GM18861 (cell line): ENCODE results near the gene TBC1D3B.
"Not testable (repeated sequence)": the region's sequence is repeated elsewhere in the genome, so short reads cannot be mapped to it uniquely, and the experiment has no call there.

Source experiments
- ATAC-seq: cut with Tn5 transposase; IDR thresholded peaks from one replicate; pipeline ENCODE4 v1.9.1; 2021; ENCODE audit not compliant: unreplicated experiment

TBC1D3B gene

DNA sequence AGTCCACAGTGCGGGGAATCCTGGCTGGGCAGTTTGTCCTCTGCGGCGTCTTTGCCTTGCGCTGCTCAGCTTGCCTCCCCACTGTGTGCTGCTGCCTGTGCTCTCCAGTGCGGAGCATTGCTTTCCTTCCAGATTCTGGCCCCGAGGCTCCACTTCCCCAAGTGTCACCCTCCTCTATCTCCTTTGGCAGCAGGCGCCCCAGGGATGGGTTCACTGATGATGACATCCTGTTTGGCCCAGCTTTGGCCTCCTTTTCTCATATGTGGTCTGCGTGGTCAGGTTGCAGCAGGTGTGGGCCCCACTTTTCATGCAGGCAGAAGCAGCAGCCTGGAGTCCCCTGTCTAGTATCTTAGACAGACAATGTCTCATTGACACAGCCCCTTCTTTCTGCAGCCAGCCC is 25.1 kb upstream of the TBC1D3B start:
- not testable (repeated sequence) for ATAC-seq

DNA sequence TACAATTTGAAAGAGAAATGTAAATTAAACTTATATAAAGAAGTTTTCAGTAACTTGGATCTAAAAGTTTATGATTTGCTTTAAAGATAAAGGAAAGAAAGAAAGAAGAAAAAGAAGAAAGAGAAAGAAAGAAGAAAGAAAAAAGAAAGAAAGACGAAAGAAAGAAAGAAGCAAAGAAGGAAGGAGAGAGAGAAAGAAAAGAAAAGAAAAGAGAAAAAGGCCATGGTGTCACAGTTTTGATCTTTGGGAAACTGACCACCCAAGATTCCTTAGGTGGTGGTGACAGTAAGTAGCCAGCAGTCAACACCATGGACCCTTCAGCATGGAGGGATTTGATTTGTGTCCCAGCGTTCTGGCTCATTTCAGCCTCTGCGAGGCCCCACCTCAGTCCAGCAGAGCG is 24.7 kb upstream of the TBC1D3B start:
- not testable (repeated sequence) for ATAC-seq

DNA sequence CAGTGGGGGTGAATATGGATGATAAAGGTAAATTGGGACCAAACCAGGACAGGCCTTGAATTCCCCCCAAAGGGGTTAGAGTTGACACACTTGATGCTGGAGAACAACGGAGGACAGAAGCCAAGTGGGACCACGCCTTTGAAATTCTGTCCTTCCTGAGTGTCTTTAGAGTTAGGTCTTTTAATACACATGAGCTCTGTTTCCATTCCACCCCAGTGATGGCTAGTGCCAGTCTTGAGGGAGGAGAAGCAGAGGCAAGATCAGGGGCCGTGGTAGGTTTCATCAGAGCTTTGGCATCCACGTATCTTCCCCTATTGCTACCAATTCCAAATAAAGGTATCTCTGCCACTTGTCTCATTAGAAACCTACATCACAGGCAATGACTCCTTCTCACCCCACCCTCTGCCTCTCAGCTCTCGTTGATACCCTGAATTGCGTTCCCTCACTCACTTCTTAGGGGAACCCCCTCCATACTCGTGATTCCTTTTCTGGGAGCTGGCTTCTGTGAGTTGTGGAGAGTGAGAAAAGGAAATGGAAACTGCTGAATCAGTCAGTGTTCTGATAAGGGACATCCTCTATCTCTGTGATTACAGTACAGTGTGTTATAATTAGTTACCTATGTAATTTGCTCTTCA is 22.5 kb upstream of the TBC1D3B start:
- peak; percentile 30 for ATAC-seq

DNA sequence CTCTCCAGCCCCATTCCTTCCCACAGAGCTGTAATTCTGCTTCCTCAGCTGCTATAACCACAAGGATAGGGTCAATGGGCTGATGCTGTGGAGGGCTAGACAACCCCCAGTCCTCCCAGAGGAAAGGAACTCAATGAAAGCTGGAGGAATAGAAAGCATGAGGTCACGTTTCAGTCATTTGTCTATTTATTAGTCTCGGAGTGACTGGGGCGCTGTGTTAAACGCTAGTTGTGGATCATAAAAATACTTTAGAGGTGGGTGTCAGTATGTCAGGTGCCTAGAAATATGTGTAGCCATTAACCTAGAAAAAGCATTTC is 20.9 kb upstream of the TBC1D3B start:
- peak; percentile 15 for ATAC-seq

DNA sequence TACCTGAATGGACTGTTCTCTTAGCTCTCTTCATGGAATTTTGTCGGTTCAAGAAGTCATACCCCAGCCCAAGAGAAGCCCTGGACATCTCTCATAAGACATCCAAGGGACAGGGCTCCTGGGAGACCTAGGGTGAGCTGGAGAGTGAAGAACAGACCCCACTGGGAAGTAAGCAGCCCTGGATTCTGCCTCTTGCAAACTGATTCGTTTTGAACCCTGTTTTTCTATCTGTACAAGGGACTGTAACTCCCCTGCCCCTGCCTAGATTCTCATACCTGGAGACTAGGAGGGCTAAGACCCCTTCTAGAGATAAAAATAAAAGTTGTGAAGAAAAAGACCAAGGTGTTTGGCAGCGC is 19.7 kb upstream of the TBC1D3B start:
- no peak for ATAC-seq

DNA sequence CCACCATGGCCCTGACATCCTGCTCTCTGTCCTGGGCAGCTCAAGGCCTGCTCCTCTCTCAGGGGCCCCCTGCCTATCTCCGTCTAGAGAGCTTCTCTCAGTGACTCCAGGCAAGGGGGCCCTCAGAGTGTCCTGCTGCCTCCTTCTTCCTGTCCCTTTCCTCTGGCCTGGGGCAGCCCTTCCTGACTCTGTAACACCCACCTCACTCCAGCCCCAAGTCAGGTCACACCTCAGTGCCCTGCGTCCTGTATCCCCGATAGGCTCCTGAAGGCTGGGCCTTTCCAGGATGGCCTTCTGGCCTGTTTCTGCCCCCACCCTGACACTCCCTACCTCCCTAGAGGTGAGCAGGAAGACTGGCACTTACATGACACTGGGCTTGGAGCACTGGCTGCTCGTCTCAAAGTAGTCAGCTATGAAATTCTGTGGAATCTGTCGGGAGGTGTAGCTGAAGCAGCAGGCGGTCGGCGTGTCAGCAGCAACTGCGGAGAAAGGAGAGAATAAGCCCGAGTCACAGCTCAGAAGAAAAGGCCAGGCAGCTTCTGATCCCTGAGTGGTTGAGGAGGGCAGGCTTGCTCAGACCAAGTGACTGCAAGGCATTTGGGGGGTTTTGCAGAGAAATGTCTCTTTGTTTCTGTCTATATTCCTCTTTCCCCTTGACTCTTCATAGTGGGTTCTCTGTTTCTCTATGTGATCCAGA is 19.1 kb upstream of the TBC1D3B start:
- ATAC-seq, result no peak

DNA sequence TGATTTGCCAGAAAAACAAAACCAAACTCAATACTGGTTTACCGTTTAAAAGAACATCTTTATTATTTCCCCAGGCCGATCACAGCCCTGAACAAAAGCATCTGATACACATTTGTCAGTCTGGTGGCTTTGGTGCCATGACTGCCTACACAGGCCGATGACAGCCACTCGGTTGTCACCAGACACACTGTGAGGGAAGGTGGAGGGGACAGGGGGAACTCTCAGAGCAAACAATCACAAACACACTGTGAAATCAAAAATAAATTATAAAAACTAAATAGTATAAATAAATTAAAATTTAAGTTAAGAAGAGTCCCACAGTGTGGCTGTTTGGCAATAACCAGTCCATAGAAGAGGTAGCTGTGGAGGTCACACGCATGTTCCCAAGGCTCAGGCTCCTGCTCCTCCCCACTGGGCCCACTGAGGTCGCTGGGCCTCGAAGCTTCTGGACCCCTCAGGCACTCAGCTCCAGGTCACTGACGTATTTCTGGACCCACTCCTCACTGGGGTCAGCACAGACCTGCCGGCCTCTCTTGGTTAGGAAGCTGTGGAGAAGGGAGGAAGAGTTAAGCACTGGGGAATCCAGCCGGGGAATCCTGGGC is 18.5 kb upstream of the TBC1D3B start:
- ATAC-seq, result not testable (repeated sequence)

DNA sequence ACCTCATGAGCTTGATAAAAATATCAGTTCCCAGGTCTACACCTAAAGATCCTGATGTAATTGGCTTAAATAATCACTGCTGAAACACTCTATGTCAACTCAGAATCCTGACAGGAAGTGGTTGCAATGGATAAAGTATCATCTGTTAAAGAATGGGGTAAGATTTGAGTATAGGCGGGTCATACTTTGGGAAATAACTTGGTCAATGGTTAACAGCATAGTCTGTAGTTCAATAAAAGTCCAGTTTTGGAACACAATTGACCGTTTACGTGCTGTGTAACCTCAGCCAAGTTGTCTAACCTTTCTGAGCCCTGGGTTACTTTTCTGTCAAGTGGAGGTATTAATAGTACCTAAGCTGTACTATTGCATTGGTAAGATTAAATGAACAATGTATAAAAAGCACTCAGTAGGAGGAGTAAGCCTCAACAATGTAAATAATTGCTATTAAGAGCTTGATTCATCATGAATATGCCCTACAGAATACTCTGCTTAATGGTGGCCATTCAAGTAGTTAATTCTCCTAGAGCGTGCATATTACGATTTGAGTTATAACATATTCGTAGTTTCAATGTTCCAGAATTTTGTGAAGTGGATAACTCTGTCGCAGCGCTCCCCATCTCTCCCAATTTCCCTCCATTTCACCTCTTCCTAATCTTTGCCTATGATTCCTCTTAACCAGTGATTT is 17.9 kb upstream of the TBC1D3B start:
- not testable (repeated sequence) for ATAC-seq

DNA sequence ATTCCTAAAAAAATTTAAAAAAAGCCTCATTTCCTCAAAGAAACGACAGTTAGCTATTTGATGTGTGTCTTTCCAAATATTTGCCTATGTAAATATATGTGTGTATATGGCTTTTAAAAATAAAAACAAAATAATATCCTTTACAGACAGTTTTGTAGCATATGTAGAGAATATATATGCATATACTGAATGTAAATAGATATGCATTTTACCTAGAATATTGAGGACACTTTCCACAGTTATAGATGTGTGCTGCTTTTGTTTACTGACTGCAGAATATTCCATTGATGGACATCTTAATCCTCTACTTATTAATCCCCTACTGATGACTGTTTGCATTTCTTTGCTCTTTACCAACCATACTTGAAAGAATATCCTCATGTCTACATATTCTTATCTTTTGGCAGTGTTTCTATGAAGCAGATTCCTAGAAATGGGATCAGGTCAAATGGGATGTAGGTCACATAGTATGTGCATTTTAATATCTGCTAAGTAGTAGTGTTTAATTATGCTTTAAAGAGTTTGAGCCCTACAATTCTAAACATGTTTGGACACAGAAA is 16.9 kb upstream of the TBC1D3B start:
- no peak for ATAC-seq

DNA sequence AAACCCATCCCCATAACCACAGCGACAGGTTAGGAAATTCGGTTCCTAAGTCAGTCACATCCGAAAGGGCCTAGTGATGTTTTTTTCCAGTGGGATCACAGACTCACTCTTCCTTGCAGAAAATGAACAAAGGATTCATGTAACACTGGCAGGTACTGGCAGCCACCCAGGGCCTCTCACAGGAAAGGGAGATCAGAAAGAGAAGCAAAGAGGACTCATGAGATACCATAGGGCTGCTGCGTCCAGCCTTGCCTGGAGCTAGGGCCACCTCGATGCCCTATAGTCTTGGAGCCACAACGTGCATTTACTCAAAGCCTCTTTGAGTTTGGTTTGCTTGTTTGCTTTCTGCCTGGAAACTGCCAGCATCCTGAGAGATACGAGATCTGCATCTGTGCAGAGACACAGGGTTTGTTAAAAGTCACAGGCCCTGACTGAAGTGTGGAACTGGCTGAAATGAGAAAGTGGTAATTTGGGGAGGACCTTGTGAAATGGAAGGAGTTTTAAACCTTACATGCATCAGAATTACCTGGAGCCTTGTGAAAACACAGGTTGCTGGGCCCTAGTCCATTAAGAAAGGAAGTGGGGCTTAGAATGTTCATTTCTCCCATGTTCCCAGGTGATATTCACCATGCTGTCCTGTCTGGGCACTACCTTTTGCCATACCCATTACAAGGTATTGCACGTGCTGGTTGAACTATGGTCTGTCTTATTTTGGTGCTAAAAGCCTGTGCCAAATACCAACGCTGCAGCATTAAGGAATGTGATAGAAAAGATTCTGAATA is 14.3 kb upstream of the TBC1D3B start:
- ATAC-seq, result not testable (repeated sequence)

DNA sequence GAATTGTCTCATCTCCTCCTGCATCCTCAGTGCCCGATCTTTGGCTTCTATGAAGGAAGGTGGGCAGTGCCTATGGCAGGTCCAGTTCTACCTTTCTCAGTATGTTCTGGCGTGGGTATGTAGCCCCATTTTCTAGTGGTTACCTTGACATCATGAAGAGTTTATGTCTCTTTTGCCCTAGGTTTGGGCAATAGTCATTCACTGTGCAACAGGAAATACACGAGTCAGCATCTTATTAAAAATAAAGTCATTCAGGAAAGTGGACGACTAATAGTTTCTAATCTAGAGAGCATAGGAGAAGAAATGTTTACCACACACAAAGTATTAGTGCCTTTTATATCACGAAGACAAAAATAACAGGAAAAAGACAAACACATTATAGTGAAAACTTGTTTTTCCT is 13.6 kb upstream of the TBC1D3B start:
- ATAC-seq, result not testable (repeated sequence)

DNA sequence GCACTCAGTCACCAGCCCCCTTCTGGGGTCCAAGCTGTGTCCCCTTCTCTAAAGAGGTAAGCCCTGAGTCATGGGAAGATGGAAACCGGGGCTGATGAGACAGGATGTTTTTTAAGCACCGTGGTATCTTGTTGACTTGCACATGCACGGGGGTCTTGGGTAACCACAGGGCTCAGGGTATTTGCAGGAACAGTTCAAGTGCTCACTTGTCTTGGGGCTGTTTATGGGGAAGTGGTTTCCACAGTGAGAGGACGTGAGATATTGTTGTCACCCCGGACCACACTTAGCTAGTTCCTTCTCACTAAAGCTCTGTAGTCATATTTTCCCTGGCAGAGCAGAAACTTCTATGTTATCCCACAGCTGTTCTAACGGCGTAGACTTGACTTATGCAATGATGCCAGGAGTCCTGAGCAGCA is 12.5 kb upstream of the TBC1D3B start:
- peak; percentile 39 for ATAC-seq

DNA sequence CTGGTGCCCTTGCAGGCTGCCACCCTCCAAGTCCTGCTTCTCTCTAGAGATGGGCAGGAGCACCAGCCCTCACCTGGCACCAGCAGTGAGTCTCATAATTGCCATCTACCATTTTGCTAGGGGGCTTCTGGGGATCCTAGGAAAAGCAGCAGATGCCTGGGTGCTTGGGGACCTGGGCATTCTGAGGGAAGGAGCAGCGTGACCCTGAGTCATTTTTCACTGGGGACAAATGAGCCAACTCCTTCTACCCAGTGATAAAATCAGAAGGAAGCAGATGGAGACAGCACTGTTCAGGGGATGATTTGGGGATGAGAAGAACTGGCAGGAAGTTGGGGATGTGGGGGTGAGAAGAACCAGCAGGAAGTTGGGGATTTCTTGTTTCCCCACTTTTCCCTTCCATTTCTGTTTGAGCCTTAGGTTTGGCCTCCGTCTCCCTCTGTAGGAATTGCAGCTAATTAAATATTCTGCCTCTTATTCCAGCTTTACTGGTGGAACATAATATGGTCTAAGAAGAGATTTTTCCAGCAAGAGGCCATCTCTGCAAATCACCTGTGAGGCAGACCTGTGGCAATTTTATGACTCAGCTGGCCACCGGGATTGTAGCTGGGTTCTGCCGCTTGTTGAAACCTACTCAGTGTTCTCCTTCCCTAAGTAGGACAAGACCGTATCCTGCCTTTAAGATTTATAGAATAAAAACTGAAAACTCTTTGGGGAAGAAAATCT is 11.7 kb upstream of the TBC1D3B start:
- not testable (repeated sequence) for ATAC-seq

DNA sequence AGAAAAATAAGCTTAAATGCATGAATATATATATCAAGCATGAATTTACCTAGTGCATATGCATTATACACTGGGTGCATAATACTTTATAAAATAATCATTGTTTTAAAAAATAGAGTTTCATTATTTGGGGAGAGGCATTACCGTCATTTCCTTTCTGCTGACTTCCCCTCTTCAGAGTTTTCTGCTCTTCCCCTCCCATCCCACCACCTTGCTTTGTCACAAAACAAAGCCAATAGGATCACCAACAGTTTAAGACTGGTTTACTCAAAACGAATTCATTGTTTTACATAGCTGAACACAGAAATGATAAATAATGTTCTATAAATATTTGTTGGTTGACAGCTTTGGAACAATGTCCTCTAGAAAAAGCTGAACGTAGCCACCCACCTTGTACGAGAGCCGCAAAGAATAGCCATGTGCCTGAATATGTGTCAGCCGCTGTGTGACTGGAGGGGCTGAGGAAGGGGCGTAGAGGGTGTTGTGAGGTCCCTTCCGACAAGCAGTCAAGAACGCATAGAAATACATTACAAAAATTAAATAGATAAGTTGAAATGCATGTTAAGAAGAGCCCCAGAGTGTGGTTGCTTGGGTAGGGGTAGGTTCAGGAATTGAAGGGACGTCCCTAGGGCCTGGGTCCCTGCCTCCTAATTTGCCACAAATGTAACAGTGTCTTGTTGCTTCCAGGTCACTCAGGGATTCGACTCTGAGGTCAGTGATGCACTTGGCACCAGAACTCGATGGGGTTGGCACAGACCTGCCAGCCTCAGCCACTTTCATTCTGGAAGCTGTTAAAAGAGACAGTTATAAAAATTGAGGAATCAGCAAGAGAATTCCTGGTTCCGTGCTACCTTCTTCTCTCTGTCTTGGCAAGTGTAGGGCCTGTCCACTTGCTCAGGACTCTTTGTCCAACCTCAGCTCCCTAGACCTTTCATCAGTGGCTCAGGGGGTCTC is 10.7 kb upstream of the TBC1D3B start:
- not testable (repeated sequence) for ATAC-seq

DNA sequence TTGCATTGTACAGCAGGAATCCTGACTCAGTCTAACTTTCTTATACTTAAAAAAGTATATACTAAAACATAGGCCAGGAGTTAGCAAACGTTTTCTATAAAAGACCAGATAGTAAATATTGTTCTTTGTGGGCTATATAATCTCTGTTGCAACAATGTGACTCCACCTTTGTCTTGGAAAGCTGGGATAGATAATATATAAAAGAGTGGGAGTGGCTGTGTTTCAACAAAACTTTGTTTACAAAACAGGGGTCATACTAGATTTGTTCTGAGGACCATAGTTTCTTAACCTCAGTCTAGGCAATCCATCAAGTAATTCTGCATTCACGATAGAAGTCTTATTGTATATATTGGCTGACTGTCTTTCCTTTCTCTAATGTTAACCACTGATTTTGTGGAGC is 9.0 kb upstream of the TBC1D3B start:
- no peak for ATAC-seq

DNA sequence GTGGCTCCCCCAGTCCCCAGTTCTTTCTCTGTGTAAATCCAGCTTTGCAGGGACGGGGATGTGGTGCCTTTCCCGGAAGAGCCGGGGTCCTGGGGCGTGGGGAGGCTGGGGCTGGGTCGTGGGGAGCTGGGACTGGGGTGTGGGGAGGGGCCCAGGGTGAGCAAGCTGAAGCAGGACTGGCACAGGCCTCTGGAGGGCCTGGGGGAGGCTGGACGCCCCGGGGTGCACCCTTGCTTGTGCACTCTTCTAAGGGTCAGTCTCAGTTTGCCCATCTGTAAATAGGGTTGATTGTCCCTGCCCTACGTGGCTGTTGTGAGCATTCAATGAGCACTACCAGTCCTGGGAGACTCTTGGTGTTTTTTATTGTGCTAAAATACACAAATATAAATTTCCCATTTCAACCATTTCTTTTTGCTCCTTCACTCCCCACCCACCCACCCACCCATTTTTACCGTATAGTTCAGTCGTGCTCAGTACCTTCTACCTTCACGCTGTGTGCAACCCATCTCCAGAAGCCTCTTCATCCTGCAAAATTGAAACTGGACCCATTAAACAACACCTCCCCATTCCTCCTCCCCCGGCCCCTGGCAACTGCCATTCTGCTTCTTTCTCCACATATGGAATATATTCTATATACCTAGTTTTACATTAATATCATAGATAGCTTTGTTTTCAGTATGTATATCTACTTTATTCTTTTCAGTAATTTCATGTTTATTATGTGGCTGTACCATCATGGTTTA is 7.8 kb upstream of the TBC1D3B start:
- no peak for ATAC-seq

DNA sequence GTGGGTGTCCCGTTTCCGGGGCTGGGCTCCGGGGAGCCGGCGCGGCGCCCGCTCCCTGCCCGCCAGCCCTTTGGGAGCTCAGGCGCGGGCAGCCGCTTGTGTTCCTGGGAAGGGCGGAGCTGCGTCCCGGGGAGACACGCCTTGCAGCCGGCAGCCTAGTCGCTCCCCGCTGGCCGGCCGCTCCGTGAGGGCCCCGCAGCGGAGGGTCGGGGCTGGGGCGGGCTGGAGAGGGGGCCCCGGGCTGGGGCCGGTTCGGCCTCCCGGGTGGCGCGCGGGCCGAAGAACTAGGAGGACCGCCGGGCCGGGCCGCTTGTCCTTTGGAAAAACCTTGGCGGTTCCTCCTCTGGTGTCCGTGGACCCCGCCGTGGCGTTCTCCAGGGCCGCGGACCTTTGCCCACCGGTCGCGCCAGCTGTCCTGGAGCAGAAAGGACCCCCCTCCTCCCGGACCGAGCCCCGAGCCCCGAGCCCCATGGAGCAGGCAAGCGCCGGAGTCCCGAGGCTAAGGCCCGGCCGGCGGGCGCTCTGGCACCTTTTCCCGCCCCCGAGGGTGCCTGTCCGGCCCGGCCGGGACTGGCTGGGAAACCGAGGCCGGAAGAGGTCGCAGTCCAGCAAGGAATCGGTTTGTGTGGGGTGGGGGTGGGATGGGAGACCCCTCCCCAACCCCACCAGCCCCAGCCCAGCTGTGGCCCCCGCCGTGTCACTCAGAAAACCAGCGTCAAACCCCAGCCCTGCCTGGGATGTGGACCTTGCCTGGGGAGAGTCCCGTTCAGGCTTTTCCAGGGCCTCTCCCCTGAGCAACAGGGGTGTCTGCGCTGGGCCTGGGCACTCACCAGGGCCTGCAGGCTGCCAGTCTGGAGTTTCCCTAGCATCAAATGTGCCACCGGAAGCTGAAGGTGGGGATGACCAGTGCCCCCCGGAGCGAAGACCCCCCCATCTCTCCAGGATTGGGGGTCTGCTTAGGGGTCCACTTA is 6.8 kb upstream of the TBC1D3B start:
- ATAC-seq, result no peak
